ENCODE results near the gene CPLX1.
A peak's percentile ranks its signal among the peaks of the same experiment; 100 is the strongest.
"Not testable (repeated sequence)": the region's sequence is repeated elsewhere in the genome, so short reads cannot be mapped to it uniquely, and the experiment has no call there.

The CPLX1 gene

DNA sequence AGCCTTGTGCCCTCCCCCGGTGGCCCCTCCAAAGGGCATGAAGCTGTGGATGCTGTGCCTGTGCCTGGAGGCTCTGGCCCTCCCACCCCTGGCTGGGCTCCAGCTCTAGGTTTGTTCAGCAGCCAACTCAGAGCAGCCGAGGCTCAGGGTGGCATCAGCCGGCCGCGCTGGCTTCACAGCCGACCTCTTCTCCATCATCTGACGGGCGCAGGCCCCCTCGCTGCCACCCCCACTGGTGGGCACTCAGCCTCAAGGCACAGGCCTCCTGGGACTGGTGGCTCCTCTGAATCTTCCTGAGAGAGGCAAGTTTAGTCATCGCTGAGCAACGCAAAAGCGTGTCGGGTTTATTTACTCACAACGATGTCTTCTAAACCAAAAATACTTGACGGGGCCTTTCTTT, 74.3 kb downstream of the CPLX1 start:
- no peak for DNase-seq

- no peak for DNase-seq
Measured at GRCh38 chr4:749698-750666, 75.9 kb downstream of the CPLX1 start.

- no peak for DNase-seq
Measured at GRCh38 chr4:748461-748860, 77.5 kb downstream of the CPLX1 start.

GRCh38 chr4:747546-748170, 78.3 kb downstream of the CPLX1 start:
- no peak for DNase-seq

- no peak for DNase-seq
Measured at GRCh38 chr4:744212-744841, 81.6 kb downstream of the CPLX1 start.

DNA sequence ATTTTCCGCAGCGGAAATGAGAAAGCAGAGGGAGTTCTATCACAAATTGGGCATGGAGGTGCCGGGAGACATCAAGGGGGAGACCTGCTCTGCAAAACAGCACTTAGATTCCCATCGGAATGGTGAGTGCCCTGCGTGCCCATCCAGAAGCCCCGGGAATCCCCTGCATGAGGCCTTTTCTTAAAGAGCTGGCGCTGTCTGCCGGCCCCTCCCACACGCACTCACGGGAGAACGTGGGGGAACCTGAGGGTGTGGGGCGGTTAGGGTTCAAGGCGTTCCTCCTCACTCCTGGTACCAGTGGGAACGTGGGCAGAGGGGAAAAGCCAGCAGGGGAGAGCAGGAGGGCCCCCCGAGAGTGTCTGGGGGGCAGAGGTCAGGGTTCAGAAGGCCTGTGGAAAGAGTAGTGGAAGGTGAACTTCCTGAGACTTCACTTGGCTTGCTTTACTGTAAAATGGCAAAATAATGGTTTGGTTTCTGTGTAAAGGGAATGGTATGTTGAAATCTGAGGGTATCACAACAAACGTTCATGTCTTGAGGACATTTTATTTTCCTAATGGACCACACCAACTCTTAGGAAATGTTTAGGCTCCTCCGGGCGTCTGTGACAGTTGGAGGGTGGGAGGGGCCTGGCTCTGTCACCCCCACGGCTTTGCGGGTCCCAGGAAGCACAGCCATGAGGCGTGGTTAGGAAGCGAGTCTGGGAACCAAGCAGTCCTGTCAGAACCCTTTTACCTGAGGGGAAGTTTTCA, 82.3 kb downstream of the CPLX1 start:
- DNase-seq = no peak

- peak; percentile 84 to 86 for DNase-seq
Measured at GRCh38 chr4:742742-743311, 83.1 kb downstream of the CPLX1 start.

DNA sequence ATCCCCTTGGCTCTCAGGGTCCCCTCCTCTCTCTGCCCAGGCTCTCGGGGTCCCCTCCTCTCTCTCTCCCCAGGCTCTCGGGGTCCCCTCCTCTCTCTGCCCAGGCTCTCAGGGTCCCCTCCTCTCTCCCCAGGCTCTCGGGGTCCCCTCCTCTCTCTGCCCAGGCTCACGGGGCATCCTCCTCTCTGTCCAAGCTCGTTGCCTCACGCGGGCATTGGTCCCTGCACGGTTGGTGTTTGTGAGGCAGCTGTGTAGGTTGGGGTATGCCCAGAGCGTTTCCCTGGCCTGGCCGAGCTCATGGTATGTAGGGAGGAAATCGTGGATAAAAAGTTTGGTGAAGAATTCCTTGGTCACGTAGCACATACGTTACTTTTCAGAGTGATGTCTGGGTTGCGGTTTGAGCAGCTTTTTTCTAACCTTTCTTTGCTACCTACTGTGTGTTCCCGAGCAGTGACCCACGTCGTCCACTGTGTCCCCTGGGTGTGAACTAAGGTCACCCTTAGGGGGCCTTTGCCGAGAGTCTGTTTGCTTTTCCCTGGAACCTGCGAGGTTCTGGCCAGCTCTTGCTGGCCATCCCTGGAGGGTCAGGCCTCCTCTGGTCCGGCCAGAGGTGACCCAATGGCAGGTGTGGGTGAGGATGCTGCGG, 83.7 kb downstream of the CPLX1 start:
- no peak for DNase-seq

DNA sequence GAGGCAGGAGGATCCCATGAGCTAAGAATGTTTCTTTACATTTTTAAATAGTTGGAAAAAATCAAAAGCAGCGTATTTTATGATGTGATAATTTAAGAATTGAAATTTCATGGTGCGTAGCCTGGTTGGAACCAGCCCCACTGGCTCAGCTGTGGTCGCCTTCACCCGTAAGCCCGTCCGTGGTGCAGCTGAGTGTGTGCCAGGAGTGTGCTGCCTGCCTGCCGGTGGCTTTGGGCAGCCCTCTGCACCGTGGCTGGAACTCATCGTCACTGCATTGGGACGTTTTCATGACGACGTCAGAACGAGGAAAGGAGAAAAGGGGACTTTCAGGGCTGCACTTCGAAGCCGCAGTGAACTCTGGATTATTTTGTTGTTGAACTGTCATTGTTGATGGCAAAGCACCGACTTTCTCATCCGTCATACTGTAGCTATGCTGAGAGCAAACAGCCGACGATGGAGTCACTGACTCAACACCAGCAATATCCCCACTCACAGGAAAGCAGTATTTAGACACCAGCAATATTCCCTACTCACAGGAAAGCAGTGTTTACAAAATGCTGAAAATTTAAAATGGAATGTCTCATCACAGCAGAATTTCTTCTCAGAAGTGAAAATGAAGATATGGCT, 85.2 kb downstream of the CPLX1 start:
- DNase-seq = no peak

- no peak for DNase-seq
Measured at GRCh38 chr4:740011-740410, 85.9 kb downstream of the CPLX1 start.

DNA sequence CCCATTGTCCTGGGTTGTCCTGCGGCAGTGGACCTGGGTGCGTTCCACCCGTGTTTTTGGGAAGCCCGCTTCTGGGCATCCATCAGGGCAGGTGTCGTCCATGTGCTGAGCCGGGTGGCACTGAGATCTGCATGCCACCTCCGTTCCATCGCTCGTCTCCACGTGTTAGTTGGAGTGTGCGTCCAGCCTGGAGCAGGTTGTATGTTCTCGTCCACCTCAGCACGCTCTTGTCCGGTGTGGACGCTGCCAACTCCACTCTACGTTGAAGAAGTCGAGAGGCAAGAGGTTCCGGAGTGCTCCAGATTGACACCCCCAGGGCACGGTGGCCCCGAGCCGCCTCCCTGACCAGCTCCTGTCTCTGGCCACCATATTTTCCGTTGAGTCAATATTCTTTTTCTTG, 86.4 kb downstream of the CPLX1 start:
- DNase-seq = no peak

DNA sequence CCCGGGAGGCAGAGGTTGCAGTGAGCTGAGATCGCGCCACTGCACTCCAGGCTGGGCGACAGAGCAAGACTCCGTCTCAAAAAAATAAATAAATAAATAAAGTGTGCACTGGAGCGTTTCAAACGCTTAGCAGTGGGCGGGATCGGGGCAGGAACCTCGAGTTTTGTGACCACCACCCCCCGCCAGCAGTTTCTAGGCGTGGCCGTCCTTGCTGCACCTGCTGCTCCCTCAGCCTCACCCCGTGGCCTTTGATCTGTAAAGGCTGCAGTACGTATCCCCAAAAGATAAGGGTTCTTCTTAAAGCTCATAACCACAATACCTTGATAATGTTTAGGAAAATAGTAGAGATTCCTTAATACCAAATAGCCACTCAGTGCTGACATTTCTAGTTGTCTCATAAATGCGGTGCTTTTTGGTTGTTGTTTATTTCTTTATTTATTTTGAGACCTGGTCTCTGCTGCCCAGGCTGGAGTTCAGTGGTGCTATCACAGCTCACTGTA, 87.1 kb downstream of the CPLX1 start:
- no peak for DNase-seq

GRCh38 chr4:736561-736960, 89.4 kb downstream of the CPLX1 start:
- DNase-seq = not testable (repeated sequence)

- DNase-seq = no peak
Measured at GRCh38 chr4:735583-735982, 90.3 kb downstream of the CPLX1 start.
